NT2/D1 (cell line): Measurements from ENCODE around the gene PPM1H.

Experiments
- SUZ12 ChIP-seq: IDR thresholded peaks from 2 replicates; pipeline ENCODE4 v1.6.1; 2011; ENCODE audit not compliant: insufficient read length, insufficient read depth; ENCODE audit errors: extremely low read depth
- YY1 ChIP-seq: IDR thresholded peaks from 2 replicates; pipeline ENCODE4 v1.6.1; 2011; ENCODE audit not compliant: insufficient read length, insufficient read depth
- ZNF274 ChIP-seq: IDR thresholded peaks from 2 replicates; pipeline ENCODE4 v1.6.1; 2011; ENCODE audit warnings: mild to moderate bottlenecking, low read depth, low read length

DNA sequence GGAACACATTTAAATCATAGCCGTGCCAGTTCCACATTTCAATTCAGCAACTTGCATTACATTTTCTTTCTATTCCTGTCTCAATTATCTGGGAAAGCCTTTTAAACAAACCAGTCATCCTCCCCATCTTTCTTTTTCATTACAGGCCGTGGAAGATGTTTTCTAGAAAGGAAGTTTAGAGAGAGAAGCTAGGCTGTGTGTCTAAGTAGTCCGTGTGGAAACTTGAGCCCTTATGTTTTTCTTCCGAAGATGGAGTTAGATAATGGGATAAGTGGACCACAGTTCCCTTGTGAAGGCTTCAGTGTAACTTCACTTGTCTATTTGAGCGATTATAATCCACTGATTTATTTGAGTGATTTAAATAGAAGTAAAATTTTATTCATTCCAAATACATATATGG lies 12.4 kb upstream of the PPM1H start:
- TF ChIP-seq YY1, result no peak
- no peak for TF ChIP-seq ZNF274
- no peak for TF ChIP-seq SUZ12
